HG03025 (cell line): Measurements from ENCODE around the gene CXXC5.
"Not testable (repeated sequence)": the region's sequence is repeated elsewhere in the genome, so short reads cannot be mapped to it uniquely, and the experiment has no call there.

Experiments used
- ATAC-seq: cut with Tn5 transposase; IDR thresholded peaks from one replicate; pipeline ENCODE4 v1.9.1; 2021; ENCODE audit warnings: mild to moderate bottlenecking, moderate library complexity; ENCODE audit not compliant: unreplicated experiment, low FRiP score

The CXXC5 gene

DNA sequence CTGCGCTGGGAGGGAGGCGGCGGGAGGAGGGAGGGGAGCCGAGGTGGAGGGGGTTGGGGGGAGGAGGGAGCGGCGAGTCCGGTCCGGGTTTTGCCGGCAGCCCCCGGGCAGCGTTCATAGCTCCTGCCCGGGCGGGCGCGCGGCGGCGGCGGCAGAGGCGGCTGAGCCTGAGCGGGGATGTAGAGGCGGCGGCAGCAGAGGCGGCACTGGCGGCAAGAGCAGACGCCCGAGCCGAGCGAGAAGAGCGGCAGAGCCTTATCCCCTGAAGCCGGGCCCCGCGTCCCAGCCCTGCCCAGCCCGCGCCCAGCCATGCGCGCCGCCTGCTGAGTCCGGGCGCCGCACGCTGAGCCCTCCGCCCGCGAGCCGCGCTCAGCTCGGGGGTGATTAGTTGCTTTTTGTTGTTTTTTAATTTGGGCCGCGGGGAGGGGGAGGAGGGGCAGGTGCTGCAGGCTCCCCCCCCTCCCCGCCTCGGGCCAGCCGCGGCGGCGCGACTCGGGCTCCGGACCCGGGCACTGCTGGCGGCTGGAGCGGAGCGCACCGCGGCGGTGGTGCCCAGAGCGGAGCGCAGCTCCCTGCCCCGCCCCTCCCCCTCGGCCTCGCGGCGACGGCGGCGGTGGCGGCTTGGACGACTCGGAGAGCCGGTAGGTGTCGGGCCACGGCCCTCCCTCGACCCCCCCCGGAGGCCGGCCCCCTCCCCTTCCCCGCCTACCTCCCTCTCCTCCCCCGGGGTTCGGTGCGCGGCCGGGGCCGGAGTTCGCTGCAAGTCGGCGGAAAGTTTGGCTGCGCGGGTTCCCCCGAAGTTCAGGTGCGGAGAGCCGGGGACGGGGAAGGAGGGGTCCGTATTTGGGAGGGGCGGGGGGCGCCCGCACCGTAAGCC lies at the start of gene CXXC5:
Gene CXXC5 (plus strand): TSS at position 145 of the 877 bp plus-strand sequence. CDS start 32,175 bp downstream, outside the sequence.
- no peak for ATAC-seq

DNA sequence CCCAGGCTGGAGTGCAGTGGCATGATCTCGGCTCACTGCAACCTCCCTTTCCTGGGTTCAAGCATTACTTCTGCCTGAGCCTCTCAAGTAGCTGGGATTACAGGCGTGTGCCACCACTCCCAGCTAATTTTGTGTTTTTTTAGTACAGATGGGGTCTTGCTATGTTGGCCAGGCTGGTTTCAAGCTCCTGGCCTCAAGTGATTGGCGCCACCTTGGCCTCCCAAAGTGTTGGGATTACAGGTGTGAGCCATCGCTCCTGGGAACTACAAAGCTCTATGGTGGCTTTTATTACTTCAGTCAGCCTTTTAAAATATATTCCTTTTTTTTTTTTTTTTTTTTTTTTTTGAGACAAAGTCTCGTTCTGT lies 49.6 kb upstream of the CXXC5 start:
- ATAC-seq = not testable (repeated sequence)

- no peak for ATAC-seq
Observed at GRCh38 chr5:139600336-139600949, 47.7 kb upstream of the CXXC5 start.

DNA sequence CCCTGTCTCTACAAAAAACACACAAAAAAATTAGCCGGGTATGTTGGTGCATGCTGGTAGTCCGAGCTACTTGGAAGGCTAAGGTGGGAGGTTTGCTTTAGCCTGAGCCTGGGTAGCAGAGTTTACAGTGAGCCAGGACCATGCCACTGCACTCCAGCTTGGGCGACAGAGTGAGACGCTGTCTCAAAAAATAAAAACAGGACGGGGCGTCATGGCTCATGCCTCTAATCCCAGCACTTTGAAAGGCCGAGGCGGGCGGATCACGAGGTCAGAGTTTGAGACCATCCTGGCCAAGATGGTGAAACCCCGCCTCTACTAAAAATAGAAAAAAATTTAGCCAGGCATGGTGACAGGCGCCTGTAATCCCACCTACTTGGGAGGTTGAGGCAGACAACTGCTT lies 46.7 kb upstream of the CXXC5 start:
- no peak for ATAC-seq

DNA sequence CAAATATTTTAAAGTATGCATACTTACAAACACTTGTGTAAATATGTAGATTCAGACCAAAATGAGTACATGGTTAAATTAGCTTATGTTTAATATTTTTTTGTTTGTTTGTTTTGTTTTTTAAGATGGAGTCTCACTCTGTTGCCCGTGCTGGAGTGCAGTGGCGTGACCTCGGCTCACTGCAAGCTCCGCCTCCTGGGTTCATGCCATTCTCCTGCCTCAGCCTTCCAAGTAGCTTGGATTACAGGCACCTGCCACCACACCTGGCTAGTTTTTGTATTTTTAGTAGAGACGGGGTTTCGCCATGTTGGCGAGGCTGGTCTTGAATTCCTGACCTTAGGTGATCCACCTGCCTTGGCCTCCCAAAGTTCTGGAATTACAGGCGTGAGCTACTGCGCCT lies 46.2 kb upstream of the CXXC5 start:
- ATAC-seq = not testable (repeated sequence)

DNA sequence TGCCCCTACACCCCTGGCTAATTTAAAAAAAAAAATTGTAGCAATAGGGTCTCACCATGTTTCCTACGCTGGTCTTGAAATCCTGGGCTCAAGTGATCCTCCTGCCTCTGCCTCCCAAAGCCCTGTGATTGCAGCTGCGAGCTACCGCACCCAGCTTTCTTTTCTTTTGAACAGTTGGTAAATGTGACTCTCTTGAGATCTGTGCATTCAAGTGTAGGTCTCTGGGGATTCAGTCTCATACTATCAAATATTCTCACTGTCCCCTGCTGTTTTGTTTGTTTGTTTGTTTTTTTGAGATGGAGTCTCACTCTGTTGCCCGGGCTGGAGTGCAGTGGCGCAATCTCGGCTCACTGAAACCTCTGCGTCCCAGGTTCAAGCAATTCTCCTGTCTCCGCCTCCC lies 42.3 kb upstream of the CXXC5 start:
- ATAC-seq = no peak

- no peak for ATAC-seq
Observed at GRCh38 chr5:139611703-139612584, 36.2 kb upstream of the CXXC5 start.

DNA sequence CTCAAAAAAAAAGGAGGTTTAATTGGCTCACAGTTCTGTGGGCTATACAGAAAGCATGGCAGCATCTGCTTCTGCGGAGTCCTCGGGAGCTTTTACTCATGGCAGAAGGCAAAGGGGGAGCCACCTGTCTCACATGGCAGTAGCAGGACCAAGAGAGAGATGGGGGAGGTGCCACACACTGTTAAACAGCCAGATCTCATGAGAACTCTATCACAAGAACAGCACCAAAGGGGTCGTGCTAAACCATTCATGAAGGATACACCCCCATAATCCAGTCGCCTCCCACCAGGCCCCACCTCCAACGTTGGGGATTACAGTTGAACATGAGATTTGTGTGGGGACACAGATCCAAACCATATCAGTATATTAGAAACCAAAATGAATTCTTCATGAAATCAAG lies 28.3 kb upstream of the CXXC5 start:
- ATAC-seq = no peak

DNA sequence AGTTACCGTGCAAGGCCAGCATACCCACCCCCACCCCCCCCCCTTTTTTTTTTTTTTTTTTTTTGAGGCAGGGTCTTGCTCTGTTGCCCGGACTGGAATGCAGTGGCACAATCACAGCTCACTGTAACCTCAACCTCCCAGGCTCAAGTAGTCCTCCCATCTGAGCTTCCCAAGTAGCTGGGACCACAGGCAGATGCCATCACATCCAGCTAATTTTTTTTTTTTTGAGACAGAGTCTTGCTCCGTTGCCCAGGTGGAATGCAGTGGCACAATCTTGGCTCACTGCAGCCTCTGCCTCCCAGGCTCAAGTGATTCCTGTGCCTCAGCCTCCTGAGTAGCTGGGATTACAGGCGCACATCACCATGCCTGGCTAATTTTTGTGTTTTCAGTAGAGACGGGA lies 22.8 kb upstream of the CXXC5 start:
- not testable (repeated sequence) for ATAC-seq

DNA sequence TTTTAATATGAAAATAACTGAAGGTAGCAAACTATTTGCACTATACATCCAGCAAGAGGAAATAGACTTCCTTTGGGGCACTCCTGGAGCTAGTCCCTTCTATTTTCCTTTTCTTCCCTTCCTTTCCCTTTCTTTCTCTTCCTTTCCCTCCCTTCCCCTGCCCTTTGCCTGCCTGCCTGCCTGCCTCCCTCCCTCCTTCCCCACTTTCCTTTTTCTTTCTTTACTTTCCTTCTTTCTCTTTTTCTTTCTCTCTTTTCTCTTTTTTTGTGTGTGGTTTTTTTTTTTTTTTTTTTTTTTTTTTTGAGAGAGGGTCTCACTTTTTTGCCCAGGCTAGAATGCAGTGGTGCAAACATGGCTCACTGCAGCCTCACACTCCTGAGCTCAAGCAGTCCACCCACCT lies 17.3 kb upstream of the CXXC5 start:
- ATAC-seq = no peak

- no peak for ATAC-seq
Observed at GRCh38 chr5:139631520-139632165, 16.5 kb upstream of the CXXC5 start.

GRCh38 chr5:139633295-139634027 lies 14.7 kb upstream of the CXXC5 start:
- no peak for ATAC-seq

- ATAC-seq = no peak
Observed at GRCh38 chr5:139634028-139634325, 14.2 kb upstream of the CXXC5 start.

GRCh38 chr5:139634541-139634940 lies 13.6 kb upstream of the CXXC5 start:
- no peak for ATAC-seq

GRCh38 chr5:139635191-139635590 lies 13.0 kb upstream of the CXXC5 start:
- ATAC-seq = no peak

GRCh38 chr5:139635606-139636206 lies 12.4 kb upstream of the CXXC5 start:
- ATAC-seq = no peak

- peak; percentile 59 for ATAC-seq
Observed at GRCh38 chr5:139636207-139636792, 11.8 kb upstream of the CXXC5 start.

- ATAC-seq = no peak
Observed at GRCh38 chr5:139636975-139637408, 11.2 kb upstream of the CXXC5 start.

DNA sequence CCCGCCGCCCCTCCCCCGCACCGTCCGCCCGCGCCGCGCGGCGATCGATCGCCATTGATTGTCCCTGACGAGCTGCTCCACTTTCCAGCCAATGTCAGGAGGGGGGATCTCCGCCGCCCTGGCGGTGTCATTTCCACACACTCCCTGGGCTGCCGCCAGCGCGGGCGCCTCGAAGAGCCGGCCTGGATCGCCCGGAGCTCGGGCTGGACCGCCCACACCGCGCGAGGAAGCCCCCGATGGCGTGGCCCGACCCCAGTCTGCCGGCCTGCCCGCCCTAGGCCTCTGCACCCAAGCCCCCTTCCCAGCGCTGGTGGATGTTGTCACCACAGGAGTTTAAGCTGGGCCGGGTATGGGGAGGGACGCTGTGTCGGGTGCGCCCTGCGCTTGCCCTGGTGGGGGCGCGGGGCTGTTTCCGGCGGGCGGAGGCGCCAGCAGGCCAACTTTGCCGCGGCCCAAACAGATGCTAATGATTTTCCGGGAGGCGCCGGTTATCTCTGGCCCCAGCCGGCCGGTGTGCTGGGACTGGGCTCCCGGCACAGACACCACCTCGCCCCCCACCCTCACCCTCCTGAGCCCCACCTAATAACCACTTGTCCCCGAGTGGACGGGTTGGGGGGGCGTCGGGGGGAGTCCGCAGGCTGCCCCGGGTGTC lies 10.6 kb upstream of the CXXC5 start:
- ATAC-seq = no peak
